Measurements from ENCODE around the gene MVB12B. TPM values are rescaled to one million over a fixed set of nuclear protein-coding genes. Genes with fewer than 3 reads are reported as not detected.

The MVB12B gene
- total RNA-seq, 4 donors from 2014 or later: 10.2 to 25.7 (median 14.0) TPM

GRCh38 chr9:126437268-126437666 lies 110.6 kb downstream of the MVB12B start:
- H3K27me3 ChIP-seq: no peaks in the 10 kb centered on the region
- no peak for TF ChIP-seq POLR2A (IDR thresholded peaks at IDR 0.05)
- TF ChIP-seq EP300 (IDR thresholded peaks at IDR 0.05): no peak
- no peak for TF ChIP-seq POLR2AphosphoS5 (IDR thresholded peaks at IDR 0.05)
- TF ChIP-seq, protein P1, sequence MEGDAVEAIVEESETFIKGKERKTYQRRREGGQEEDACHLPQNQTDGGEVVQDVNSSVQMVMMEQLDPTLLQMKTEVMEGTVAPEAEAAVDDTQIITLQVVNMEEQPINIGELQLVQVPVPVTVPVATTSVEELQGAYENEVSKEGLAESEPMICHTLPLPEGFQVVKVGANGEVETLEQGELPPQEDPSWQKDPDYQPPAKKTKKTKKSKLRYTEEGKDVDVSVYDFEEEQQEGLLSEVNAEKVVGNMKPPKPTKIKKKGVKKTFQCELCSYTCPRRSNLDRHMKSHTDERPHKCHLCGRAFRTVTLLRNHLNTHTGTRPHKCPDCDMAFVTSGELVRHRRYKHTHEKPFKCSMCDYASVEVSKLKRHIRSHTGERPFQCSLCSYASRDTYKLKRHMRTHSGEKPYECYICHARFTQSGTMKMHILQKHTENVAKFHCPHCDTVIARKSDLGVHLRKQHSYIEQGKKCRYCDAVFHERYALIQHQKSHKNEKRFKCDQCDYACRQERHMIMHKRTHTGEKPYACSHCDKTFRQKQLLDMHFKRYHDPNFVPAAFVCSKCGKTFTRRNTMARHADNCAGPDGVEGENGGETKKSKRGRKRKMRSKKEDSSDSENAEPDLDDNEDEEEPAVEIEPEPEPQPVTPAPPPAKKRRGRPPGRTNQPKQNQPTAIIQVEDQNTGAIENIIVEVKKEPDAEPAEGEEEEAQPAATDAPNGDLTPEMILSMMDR (IDR thresholded peaks at IDR 0.05): no peak
- no peaks in the 10 kb centered on the region for H3K9me3 ChIP-seq
- peaks cover 18% of the 10 kb centered on the region for H3K4me1 ChIP-seq
- 78% methylated on average over 6 of the region's 6 CpGs for WGBS
- H3K36me3 ChIP-seq: peaks cover 3% of the 10 kb centered on the region
- no peak for DNase-seq (ENCODE audit: low spot score in 2 of 2)
- no peak overlapping the region for H3K27ac ChIP-seq
- H3K4me3 ChIP-seq: no peak overlapping the region

DNA sequence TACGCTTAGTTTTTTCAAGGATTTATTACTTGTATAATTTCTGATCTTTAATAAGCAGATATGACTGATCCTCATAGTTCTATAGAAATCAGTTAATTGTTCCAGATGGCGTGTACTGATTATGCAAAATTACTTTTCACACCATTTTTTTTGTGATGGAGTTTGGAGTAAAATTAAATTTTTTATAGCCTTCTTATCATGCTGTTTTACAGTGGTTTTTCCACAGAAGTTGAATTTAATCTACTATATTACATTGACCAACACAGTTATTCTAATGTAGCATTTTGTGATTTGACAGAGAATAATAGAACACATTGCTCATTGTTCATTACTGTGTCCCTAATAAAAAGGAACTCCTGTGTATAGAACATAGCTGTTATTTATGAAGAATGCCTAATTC lies 111.1 kb downstream of the MVB12B start:
- no peak for DNase-seq (ENCODE audit: low spot score in 2 of 2)
- TF ChIP-seq POLR2AphosphoS5 (IDR thresholded peaks at IDR 0.05): no peak
- TF ChIP-seq POLR2A (IDR thresholded peaks at IDR 0.05): no peak
- TF ChIP-seq, protein P1 (IDR thresholded peaks at IDR 0.05): no peak
- no peak for TF ChIP-seq EP300 (IDR thresholded peaks at IDR 0.05)
- 88% methylated on average over 2 of the region's 2 CpGs for whole genome bisulfite sequencing
- H3K27ac ChIP-seq: no peak overlapping the region
- no peak overlapping the region for H3K4me3 ChIP-seq
- peaks cover 3% of the 10 kb centered on the region for H3K36me3 ChIP-seq
- no peaks in the 10 kb centered on the region for H3K27me3 ChIP-seq
- no peaks in the 10 kb centered on the region for H3K9me3 ChIP-seq
- peaks cover 18% of the 10 kb centered on the region for H3K4me1 ChIP-seq

- H3K4me3 ChIP-seq: no peak overlapping the region
- no peak overlapping the region for H3K27ac ChIP-seq
- H3K9me3 ChIP-seq: no peaks in the 10 kb centered on the region
- H3K36me3 ChIP-seq: peaks cover 3% of the 10 kb centered on the region
- no peaks in the 10 kb centered on the region for H3K27me3 ChIP-seq
- peaks cover 18% of the 10 kb centered on the region for H3K4me1 ChIP-seq
- DNase-seq (ENCODE audit: low spot score in 2 of 2): no peak
- 90% methylated on average over 13 of the region's 13 CpGs for WGBS
- no peak for TF ChIP-seq EP300 (IDR thresholded peaks at IDR 0.05)
- TF ChIP-seq, protein P1 (IDR thresholded peaks at IDR 0.05): no peak
- no peak for TF ChIP-seq POLR2A (IDR thresholded peaks at IDR 0.05)
- no peak for TF ChIP-seq POLR2AphosphoS5 (IDR thresholded peaks at IDR 0.05)
Observed at GRCh38 chr9:126438741-126439401, 112.2 kb downstream of the MVB12B start.

DNA sequence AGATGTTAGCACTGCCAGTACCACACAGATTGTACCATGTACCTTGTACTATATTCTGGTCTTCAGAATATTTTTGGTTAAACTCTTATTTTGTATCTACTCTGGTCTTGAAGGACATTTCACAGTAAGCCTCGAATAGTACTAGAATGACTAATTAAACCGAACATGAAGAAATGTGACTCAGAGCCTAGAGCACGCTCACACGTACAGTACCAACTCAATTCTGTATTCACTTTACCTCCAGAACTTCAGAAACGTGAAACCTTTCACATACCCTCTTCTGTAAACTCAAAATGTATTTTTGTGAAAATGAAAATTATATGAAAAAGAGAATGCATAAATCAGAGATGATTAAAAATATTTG lies 112.8 kb downstream of the MVB12B start:
- DNase-seq (ENCODE audit: low spot score in 2 of 2): no peak
- H3K27ac ChIP-seq: no peak overlapping the region
- H3K9me3 ChIP-seq: no peaks in the 10 kb centered on the region
- H3K4me1 ChIP-seq: peaks cover 18% of the 10 kb centered on the region
- H3K4me3 ChIP-seq: no peak overlapping the region
- TF ChIP-seq POLR2A (IDR thresholded peaks at IDR 0.05) (no peak), POLR2AphosphoS5 (IDR thresholded peaks at IDR 0.05) (no peak), EP300 (IDR thresholded peaks at IDR 0.05) (no peak)
- TF ChIP-seq, protein P1 (IDR thresholded peaks at IDR 0.05): no peak
- no peaks in the 10 kb centered on the region for H3K27me3 ChIP-seq
- WGBS: 79% methylated on average over 5 of the region's 5 CpGs
- peaks cover 3% of the 10 kb centered on the region for H3K36me3 ChIP-seq

DNA sequence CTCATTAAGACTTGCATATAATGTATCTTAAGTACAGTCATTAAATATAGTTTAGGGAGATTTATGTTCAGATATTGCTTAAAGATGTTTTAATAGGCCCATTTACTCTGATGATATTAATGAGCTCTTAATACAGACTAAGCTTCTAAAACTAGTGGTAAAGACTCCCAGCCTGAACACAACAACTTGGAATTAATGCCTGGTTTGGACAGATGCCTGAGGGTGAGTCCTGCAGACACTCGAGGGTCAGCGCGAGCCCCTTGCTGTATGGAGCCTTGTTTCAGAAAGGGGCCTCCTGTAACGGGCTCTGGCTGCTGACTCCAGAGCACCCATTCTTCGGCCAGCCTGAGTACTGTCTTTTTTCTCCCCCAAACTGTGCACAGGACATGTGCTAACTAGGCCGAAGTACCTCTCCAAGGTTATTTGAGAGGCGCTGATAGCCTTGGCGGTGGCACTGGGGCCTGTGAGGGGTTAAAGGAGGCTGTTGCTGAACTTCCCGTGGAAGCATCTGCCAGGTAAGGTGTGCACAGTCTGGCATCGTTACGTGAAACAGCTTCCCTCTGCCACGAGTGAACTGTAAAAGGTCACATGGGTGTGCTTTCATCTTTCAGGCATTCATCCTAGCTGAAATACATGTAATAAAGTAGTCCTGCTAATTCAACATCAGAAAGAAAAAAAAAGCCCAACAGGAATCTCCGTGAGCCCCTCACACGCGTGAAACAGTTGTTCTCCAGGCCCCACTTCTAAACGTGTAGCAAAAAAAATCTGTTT lies 113.4 kb downstream of the MVB12B start:
- H3K27ac ChIP-seq: peak overlapping the region; percentile 50
- peaks cover 3% of the 10 kb centered on the region for H3K36me3 ChIP-seq
- no peak for DNase-seq (ENCODE audit: low spot score in 2 of 2)
- no peak overlapping the region for H3K4me3 ChIP-seq
- WGBS: 80% methylated on average over 16 of the region's 16 CpGs
- TF ChIP-seq, protein P1 (IDR thresholded peaks at IDR 0.05): no peak
- no peak for TF ChIP-seq POLR2AphosphoS5 (IDR thresholded peaks at IDR 0.05)
- no peak for TF ChIP-seq EP300 (IDR thresholded peaks at IDR 0.05)
- no peak for TF ChIP-seq POLR2A (IDR thresholded peaks at IDR 0.05)
- peaks cover 18% of the 10 kb centered on the region for H3K4me1 ChIP-seq
- no peaks in the 10 kb centered on the region for H3K9me3 ChIP-seq
- H3K27me3 ChIP-seq: no peaks in the 10 kb centered on the region
